HCT116 (cell line): ENCODE measurements around the gene VIPR1. TPM values are rescaled to one million over a fixed set of nuclear protein-coding genes. Genes with fewer than 3 reads are reported as not detected.

Experiments
- ATAC-seq: fragments of 200-7000 bp; cut with Tn5 transposase; 2 replicates; pipeline ENCODE4 v1.9.1; 2020; ENCODE audit warnings: mild to moderate bottlenecking, moderate library complexity
- BruUV-seq: library from RNA; stranded (reverse); fragments of 400-500 nt; replicated peaks from 2 replicates; lab custom pipeline; 2021; lab: Mats Ljungman, UMichigan
- CTCF ChIA-PET: fragments of 300-600 bp; sonication (Branson Sonifier 250); formaldehyde crosslinking; loops from one replicate; lab custom pipeline; 2021; ENCODE audit warnings: antibody characterized with exemption; lab: Charles Lee
- POLR2A ChIA-PET: fragments of 300-600, 350-600 bp; sonication (Branson Sonifier 250); formaldehyde crosslinking; loops from one replicate; lab custom pipeline; 2021; ENCODE audit warnings: antibody characterized with exemption; lab: Charles Lee
- RAD21 ChIA-PET, 2 experiments: fragments of 300-600 bp; sonication (Branson Sonifier 250); formaldehyde crosslinking; loops; one replicate each; lab custom pipeline; 2023; ENCODE audit warnings: low total read pairs in 2 of 2; ENCODE audit not compliant: uncharacterized antibody in 2 of 2, unreplicated experiment in 2 of 2, low non-redundant PET in 1 of 2; lab: Charles Lee
- DNase-seq: peaks from one replicate; pipeline ENCODE4 v3.0.0-alpha.2; 2010; ENCODE audit warnings: low read depth, low spot score
- H2AFZ ChIP-seq: fragments of 200-600 bp; shearing (Covaris generic), sonication (generic); 2 replicates; pipeline ENCODE4 v1.6.1; 2017; ENCODE audit warnings: low read depth, mixed run types, mixed read lengths, antibody characterized with exemption, low read length; ENCODE audit not compliant: poor library complexity, severe bottlenecking
- H3K27ac ChIP-seq: 2 replicates; pipeline ENCODE4 v1.5.1; 2012; ENCODE audit warnings: low read depth, low read length
- H3K27me3 ChIP-seq: fragments of 200-600 bp; sonication (generic); 2 replicates; pipeline ENCODE4 v1.6.1; 2016; ENCODE audit warnings: mixed run types, low read length, mixed read lengths; ENCODE audit not compliant: insufficient read depth
- H3K36me3 ChIP-seq, 2 experiments: fragments of 200-500 bp in 1 of 2; fragments of 200-600 bp in 1 of 2; sonication (Bioruptor generic) in 1 of 2; sonication (generic) in 1 of 2; 2 replicates each; pipeline versions ENCODE4 v1.5.1 to v1.6.1; 2014 to 2016; ENCODE audit warnings: low read length in 2 of 2, inconsistent platforms in 1 of 2, mixed read lengths in 1 of 2, mixed run types in 1 of 2; ENCODE audit not compliant: insufficient read depth in 2 of 2, control insufficient read depth in 1 of 2
- H3K4me1 ChIP-seq, 2 experiments: fragments of 200-600 bp in 1 of 2; sonication (generic) in 1 of 2; 2 replicates each; pipeline versions ENCODE4 v1.5.1 to v1.6.1; 2012 to 2017; ENCODE audit warnings: low read length in 2 of 2, inconsistent platforms in 1 of 2, mild to moderate bottlenecking in 1 of 2, mixed read lengths in 1 of 2, mixed run types in 1 of 2, moderate library complexity in 1 of 2; ENCODE audit not compliant: insufficient read depth in 2 of 2, control insufficient read depth in 1 of 2
- H3K4me2 ChIP-seq: fragments of 200-600 bp; sonication (generic); 2 replicates; pipeline ENCODE4 v1.6.1; 2017; ENCODE audit warnings: mixed run types, low read length, mixed read lengths
- H3K4me3 ChIP-seq, 2 experiments: fragments of 200-600 bp in 1 of 2; sonication (generic) in 1 of 2; replicated peaks in 1 of 2; 2 replicates each; pipeline ENCODE4 v1.5.1; 2011 to 2016; ENCODE audit warnings: low read length in 2 of 2, control low read depth in 1 of 2, low read depth in 1 of 2, mild to moderate bottlenecking in 1 of 2, mixed read lengths in 1 of 2, mixed run types in 1 of 2
- H3K79me2 ChIP-seq: fragments of 200-600 bp; sonication (generic); 2 replicates; pipeline ENCODE4 v1.6.1; 2017; ENCODE audit warnings: mild to moderate bottlenecking, mixed run types, low read length, moderate library complexity, mixed read lengths; ENCODE audit not compliant: insufficient read depth
- H3K9ac ChIP-seq: fragments of 200-600 bp; sonication (generic); 2 replicates; pipeline ENCODE4 v1.6.1; 2016; ENCODE audit warnings: low read length, mixed read lengths
- H3K9me2 ChIP-seq: fragments of 200-600 bp; sonication (generic), shearing (Covaris generic); 2 replicates; pipeline ENCODE4 v1.6.1; 2017; ENCODE audit warnings: mixed run types, mild to moderate bottlenecking, moderate library complexity; ENCODE audit not compliant: insufficient read depth
- H3K9me3 ChIP-seq, 2 experiments: fragments of 200-500 bp in 1 of 2; fragments of 200-600 bp in 1 of 2; sonication (Bioruptor generic) in 1 of 2; sonication (generic) in 1 of 2; 2 replicates each; pipeline ENCODE4 v1.6.1; 2014 to 2017; ENCODE audit warnings: low read length in 2 of 2, mixed read lengths in 2 of 2, inconsistent platforms in 1 of 2, low read depth in 1 of 2, mild to moderate bottlenecking in 1 of 2, mixed run types in 1 of 2, moderate library complexity in 1 of 2; ENCODE audit not compliant: control insufficient read depth in 1 of 2, insufficient read depth in 1 of 2
- H4K20me1 ChIP-seq: fragments of 200-600 bp; sonication (generic), shearing (Covaris generic); 2 replicates; pipeline ENCODE4 v1.6.1; 2017; ENCODE audit warnings: mixed run types, mild to moderate bottlenecking, moderate library complexity; ENCODE audit not compliant: insufficient read depth
- CEBPB ChIP-seq: IDR thresholded peaks from 2 replicates; pipeline ENCODE4 v1.6.1; 2012; ENCODE audit warnings: low read depth
- EGR1 ChIP-seq: IDR thresholded peaks from 2 replicates; pipeline ENCODE4 v1.6.1; 2012; ENCODE audit warnings: low read depth
- ELF1 ChIP-seq: IDR thresholded peaks from 2 replicates; pipeline ENCODE4 v1.6.1; 2012; ENCODE audit warnings: low read depth, borderline replicate concordance
- EZH2 ChIP-seq: fragments of 200-600 bp; sonication (generic); IDR thresholded peaks from 2 replicates; pipeline ENCODE4 v1.6.1; 2017; ENCODE audit warnings: antibody characterized with exemption, mixed run types
- EZH2phosphoT487 ChIP-seq: fragments of 200-600 bp; IDR thresholded peaks from 2 replicates; pipeline ENCODE4 v1.6.1; 2018; ENCODE audit warnings: antibody characterized with exemption, borderline replicate concordance
- POLR2A ChIP-seq: IDR thresholded peaks from 2 replicates; pipeline ENCODE4 v1.7.0; 2011; ENCODE audit warnings: borderline replicate concordance; ENCODE audit not compliant: insufficient read depth, insufficient read length; ENCODE audit errors: extremely low read depth
- POLR2AphosphoS5 ChIP-seq: IDR thresholded peaks from 2 replicates; pipeline ENCODE4 v1.6.1; 2011; ENCODE audit warnings: mild to moderate bottlenecking, low read depth, low read length, moderate library complexity
- SIN3A ChIP-seq: IDR thresholded peaks from 2 replicates; pipeline ENCODE4 v1.6.1; 2012; ENCODE audit warnings: low read depth
- YY1 ChIP-seq: IDR thresholded peaks from 2 replicates; pipeline ENCODE4 v1.6.1; 2011; ENCODE audit warnings: low read length, low read depth, moderate library complexity, mild to moderate bottlenecking; ENCODE audit not compliant: insufficient replicate concordance; ENCODE audit errors: extremely low read depth
- ZFX ChIP-seq: fragments of 450-650 bp; IDR thresholded peaks from 2 replicates; pipeline ENCODE4 v1.6.1; 2017
- ZNF274 ChIP-seq: fragments of 200-500 bp; sonication (Bioruptor generic); IDR thresholded peaks from 2 replicates; pipeline ENCODE4 v1.6.1; 2014; ENCODE audit warnings: mild to moderate bottlenecking, low read depth, low read length, inconsistent platforms
- intact Hi-C: fragments of 100-400 bp; cut with micrococcal nuclease; formaldehyde crosslinking; loops from 2 replicates; pipeline ENCODE4 v1.10.0; 2022
- total RNA-seq: library from RNA; stranded (reverse); gene quantifications from one replicate; pipeline ENCODE4 v1.2.1, GENCODE V29; 2021; ENCODE audit not compliant: unreplicated experiment
- TF ChIP-seq, protein P1 (sequence below): IDR thresholded peaks from 2 replicates; pipeline ENCODE4 v1.6.1; 2011; ENCODE audit warnings: mild to moderate bottlenecking, low read length, moderate library complexity; ENCODE audit not compliant: insufficient replicate concordance; ENCODE audit errors: extremely low read depth
- TF ChIP-seq, protein P2 (sequence below): IDR thresholded peaks from 2 replicates; pipeline ENCODE4 v1.6.1; 2012

The VIPR1 gene
- total RNA-seq, 1 experiment from 2014 or later: 9.6 TPM

DNA sequence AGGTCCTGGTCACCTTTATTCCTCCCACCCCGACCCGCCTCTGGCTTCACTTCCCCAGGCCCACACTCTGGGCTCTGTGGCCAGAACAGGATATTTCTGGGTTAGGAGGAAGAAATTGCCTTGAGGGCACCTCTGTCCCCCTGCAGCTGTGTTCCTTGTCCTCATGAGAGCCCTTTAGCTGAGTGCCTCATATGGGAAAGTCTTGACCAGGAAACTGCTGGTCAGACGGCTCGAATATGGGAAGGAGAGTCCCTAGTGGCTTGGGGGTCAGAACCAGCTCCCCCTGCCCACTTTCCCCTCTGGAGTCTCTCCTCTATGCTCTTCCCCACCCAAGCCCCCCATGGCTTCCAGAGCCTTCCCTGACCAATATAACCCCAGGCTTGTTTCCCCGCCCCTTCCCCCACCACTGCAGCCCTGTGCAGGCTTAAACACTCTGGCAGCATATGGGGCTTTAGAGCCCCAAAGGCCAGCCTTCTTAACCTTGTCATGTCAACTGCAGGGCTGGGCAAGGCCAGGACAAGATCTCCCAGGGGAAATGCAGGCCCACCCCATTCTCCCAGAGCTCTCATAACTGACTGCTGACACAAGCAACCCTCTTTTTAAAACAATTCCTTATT lies 42.9 kb downstream of the VIPR1 start:
- no TSS peak for BruUV-seq
- no peak overlapping the region for H3K4me2 ChIP-seq
- H3K27me3 ChIP-seq: no peaks in the 10 kb centered on the region
- H4K20me1 ChIP-seq: no peaks in the 10 kb centered on the region
- no peaks in the 10 kb centered on the region for H3K4me1 ChIP-seq
- no peak overlapping the region for H3K9ac ChIP-seq
- ChIA-PET CTCF (interaction anchor here (0.8 to 1.5 kb wide), 4 partner anchors 9 to 298 kb away, joined by 3 to 5 read pairs (median 4); no protein-coding TSS in a partner anchor), POLR2A (no interaction called here), RAD21 (no interaction called here)
- H3K4me3 ChIP-seq: no peak overlapping the region
- no peak overlapping the region for H3K27ac ChIP-seq
- no peak for ATAC-seq
- no peaks in the 10 kb centered on the region for H3K9me2 ChIP-seq
- H3K9me3 ChIP-seq: no peaks in the 10 kb centered on the region
- H2AFZ ChIP-seq: no peak overlapping the region
- H3K79me2 ChIP-seq: no peaks in the 10 kb centered on the region
- intact Hi-C loops: loop anchor here (5.0 to 10.0 kb wide), 3 partner anchors 103 to 428 kb away; no protein-coding TSS in a partner anchor
- TF ChIP-seq POLR2AphosphoS5: no peak
- TF ChIP-seq EGR1: no peak
- no peak for TF ChIP-seq EZH2phosphoT487
- TF ChIP-seq ZNF274: no peak
- no peak for TF ChIP-seq ZFX
- TF ChIP-seq POLR2A: no peak
- TF ChIP-seq, protein P1, sequence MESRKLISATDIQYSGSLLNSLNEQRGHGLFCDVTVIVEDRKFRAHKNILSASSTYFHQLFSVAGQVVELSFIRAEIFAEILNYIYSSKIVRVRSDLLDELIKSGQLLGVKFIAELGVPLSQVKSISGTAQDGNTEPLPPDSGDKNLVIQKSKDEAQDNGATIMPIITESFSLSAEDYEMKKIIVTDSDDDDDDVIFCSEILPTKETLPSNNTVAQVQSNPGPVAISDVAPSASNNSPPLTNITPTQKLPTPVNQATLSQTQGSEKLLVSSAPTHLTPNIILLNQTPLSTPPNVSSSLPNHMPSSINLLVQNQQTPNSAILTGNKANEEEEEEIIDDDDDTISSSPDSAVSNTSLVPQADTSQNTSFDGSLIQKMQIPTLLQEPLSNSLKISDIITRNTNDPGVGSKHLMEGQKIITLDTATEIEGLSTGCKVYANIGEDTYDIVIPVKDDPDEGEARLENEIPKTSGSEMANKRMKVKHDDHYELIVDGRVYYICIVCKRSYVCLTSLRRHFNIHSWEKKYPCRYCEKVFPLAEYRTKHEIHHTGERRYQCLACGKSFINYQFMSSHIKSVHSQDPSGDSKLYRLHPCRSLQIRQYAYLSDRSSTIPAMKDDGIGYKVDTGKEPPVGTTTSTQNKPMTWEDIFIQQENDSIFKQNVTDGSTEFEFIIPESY: no peak
- TF ChIP-seq SIN3A: no peak
- TF ChIP-seq CEBPB: no peak
- TF ChIP-seq ELF1: no peak
- TF ChIP-seq YY1: no peak
- TF ChIP-seq EZH2: no peak
- TF ChIP-seq, protein P2, sequence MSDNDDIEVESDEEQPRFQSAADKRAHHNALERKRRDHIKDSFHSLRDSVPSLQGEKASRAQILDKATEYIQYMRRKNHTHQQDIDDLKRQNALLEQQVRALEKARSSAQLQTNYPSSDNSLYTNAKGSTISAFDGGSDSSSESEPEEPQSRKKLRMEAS: no peak
- TF ChIP-seq, all 23 proteins: peak for 0
- H3K36me3 ChIP-seq: peaks cover 3 to 4% of the 10 kb centered on the region in 2 experiments; a peak in 1 of 4 replicates
- no peak for DNase-seq
